Activated CD4-positive, CD25-positive, alpha-beta regulatory T cell treated with anti-CD3 and anti-CD28 coated beads, Interleukin-2, amount 50 U/mL, for 72 hours (primary cell): ENCODE measurements around the gene DHX8.

Source experiments
- DNase-seq: peaks from one replicate; pipeline ENCODE4 v3.0.0; 2021

Gene DHX8

DNA sequence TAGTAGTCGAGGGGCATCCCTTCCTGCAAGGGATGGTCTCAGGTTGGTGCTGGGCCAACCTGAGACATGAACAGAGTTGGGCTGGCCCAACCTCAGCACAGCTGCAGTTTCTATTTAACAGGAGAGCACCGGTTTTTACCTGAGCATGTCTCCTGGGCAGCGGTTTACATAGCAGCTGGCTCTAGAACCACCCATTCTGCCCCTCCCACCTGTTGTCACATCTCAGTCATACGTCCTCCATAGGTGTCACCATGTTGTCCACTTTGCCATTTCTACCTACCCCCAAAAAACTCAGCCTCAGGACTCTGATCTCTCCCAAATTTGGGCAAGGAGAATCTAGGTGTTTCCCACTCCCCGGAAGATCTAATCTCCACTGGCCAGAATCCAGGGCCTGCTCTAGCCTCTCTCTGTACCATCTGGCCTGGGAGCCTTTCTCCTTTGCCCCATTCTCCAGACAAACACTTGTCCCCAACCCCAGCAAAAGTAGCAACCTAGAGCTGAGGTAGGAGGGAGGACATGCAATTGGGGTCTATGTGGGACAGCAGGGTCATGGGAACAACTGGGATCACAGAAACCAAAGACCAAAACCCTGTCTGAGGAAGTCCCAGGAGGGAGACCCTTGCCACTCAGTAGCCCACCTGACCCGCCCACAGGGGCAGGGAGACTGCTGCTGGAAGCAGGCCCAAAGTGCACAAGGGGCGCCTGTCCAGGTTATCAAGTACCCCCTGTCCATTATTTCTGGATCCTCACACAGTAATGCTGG lies 43.3 kb downstream of the DHX8 start:
- DNase-seq: no peak

DNA sequence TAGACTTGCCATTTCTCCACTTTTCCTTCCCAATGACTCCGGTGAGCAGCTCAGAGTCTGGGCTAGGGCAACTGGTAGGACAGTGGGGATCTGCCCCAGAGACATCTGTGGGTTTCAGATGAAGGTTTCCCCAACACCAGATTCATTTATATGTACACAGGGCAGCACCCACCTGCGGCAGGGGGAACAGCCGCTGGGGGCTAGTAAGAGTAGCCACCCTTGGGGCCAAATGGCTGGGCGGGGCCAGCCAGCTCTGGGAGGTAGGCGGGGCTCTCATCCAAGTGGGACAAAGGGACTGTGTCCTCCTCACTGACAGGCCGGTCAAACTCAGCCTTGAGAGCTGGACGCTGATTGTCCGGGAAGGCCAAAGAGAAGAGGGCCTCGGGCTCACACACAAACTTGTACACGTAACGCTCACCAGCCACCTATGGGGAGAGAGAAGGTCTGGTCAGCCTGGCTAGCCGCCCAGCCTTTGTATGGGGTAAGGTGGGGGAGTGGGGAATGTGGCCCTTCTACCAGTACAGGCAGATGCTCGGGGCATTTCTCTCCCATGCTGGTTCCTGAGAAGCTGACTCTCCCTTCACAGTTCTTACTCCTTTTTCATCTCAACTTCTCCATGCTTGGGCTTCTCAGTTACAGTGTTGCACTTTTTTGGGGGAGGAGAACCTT lies 44.7 kb downstream of the DHX8 start:
- no peak for DNase-seq

DNA sequence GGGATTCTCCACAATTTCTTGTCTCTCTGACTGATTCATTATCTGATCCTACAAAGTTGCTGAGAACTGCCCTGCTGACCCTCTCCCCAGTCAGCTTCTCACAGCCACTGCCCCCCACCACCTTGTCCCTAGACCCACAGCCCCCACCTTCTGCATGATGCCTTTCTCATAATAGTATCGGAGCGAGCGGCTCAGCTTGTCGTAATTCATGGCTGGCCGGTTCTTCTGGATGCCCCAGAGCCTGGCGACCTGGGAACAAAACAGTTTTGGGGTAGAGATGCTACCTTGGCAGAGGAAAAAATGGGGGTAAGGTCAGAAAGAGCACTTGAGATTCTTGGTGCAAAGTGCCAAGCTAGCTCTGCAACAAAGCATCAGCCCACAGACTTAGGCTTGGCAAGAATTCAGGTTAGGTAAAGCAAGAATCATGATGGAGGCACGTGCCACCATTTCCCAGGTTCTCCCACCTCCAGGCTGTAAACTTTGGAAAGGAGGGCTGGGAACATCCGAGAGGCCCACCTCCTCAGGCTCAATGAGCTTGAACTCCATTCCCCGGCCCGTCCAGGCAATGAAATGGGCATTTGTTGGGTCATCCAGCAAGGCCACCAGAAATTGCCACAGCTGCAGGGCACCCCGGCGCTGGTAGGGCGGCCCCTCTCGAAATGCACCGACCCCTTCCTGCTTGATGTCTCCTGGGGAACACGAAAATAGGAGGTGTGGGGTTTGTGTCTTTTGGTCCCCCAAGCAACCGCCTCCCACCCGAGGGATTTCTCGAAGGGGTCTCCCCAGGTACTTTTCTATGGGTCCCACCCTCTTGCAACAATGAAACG lies 45.4 kb downstream of the DHX8 start:
- DNase-seq: no peak

GRCh38 chr17:43529947-43530287 lies 46.1 kb downstream of the DHX8 start:
- DNase-seq: no peak

- DNase-seq: no peak
Measured at GRCh38 chr17:43530288-43531081, 46.7 kb downstream of the DHX8 start.

DNA sequence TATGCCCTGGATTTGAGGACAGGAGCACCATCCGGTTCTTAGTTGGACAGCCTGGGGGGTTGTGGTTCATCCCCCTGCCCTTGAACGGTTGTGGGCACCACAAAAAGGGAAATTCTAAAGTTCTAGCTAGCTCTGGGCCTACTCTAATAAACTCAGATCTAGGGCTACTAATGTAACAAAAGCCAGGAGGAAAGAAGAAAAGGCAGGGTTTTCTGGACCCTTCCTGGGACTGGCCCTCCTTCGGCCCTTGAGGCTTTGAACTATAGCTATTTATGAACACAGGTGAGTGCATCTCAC lies 47.3 kb downstream of the DHX8 start:
- DNase-seq: no peak

GRCh38 chr17:43531955-43532354 lies 48.2 kb downstream of the DHX8 start:
- DNase-seq: no peak

DNA sequence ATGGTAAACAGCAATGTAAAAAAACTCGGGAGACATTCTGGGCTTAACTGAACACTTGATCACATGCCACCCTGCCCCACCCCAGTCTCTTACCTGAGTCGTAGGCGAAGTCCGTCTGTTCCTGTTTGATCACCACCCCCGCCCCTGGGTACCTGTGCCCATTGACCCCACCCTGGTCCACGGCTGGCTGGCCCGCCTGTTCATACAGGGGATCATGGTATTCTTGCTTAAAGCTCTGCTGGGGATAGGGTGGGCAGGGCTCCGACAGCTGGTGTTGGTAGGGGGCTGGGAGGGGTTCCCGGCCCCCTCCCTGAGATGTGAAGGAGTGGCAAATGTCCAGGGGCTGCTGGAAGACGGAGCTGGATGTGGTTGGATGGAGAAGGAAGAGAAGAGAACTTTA lies 48.8 kb downstream of the DHX8 start:
- no peak for DNase-seq

GRCh38 chr17:43533699-43534098 lies 49.9 kb downstream of the DHX8 start:
- DNase-seq: no peak

GRCh38 chr17:43534909-43535308 lies 51.1 kb downstream of the DHX8 start:
- DNase-seq: no peak

DNA sequence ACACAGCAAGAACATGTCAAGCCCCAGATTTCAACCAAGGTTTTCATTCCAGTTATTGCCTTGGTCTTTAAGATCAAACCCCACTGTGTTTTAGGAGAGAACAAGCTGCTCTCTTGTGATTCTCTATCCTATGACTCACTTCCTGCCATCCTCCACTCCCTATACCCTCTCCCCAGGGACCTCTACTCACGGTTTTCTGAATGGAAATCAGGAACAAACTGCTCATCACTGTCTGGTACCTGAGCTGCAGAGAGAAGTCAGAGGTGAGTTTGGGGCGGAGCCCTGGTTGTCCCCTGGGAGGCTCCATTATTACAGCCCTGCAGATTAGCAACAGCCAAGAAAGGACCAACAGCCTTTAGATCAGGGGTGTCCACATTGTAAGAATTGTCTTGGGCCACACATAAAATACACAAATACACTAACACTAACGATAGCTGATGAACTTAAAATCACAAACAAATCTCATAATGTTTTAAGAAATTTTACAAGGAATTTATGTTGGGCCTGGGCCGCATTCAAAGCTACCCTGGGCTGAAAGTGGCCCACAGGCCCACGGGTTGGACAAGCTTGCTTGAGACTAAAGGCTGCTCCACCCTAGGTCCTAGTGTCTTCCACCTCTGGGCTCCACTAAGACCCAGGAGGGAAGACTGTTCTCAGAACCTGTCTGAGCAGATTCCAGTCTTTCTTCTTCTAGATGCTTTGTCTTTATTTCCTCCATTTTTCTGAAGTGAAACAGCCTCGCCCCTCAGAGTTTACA lies 52.6 kb downstream of the DHX8 start:
- DNase-seq: no peak

DNA sequence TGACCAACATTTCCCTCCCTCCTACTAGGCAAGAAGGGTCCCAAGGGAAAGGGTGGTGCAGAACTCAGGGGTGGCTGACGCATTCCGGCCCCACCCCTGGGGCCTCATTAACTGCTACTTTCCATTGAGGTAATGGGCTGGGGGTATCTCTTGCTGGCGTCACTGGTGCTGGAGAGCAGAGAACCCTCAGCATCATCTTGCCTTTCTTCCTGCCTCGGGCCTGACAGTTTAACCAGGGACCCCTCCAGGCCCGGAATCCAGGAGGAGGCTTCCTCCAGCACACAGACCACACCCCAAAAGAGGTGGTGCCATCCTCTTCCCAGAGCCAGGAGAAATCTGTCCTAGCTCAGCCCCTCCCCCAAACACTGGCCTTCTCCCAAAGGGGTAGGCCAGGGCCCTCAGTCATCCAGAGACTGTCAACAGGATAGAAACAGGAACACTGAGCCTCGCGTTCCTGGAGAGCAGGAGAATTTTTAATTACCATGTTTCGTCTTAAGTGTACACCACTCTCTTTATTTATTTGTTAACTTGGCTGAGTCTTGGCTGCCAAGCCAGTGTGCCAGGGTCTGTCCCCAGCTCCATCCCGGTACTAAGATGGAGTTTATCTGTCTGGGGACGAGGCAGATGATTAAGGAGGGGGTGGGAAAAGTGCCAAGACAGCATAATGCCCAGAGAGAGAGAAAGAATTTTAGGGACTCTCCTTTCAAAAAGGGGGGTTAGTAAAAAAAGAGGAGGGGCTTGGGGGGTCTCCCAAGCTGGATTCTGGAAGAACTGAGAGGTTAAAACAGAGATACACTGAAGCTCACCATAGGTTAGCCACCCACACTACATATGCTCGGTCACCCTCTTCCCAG lies 57.3 kb downstream of the DHX8 start:
- DNase-seq: no peak

- DNase-seq: no peak
Measured at GRCh38 chr17:43542859-43543258, 59.1 kb downstream of the DHX8 start.

GRCh38 chr17:43543300-43543699 lies 59.5 kb downstream of the DHX8 start:
- no peak for DNase-seq

GRCh38 chr17:43543771-43544575 lies 60.2 kb downstream of the DHX8 start:
- no peak for DNase-seq

DNA sequence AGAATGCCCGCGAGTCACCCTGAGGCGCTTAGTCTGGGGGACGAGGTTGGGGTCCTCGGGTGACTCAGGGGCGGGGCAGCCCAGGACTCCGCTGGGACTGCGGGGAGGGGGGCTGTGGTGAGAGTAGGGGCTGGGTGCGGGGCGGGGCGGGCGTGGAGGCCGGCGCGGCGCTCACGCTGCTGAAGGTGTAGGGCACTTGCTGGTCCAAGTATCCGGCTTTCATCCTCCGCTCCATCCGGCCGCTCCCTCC lies 61.5 kb downstream of the DHX8 start:
- DNase-seq: peak; percentile 33

DNA sequence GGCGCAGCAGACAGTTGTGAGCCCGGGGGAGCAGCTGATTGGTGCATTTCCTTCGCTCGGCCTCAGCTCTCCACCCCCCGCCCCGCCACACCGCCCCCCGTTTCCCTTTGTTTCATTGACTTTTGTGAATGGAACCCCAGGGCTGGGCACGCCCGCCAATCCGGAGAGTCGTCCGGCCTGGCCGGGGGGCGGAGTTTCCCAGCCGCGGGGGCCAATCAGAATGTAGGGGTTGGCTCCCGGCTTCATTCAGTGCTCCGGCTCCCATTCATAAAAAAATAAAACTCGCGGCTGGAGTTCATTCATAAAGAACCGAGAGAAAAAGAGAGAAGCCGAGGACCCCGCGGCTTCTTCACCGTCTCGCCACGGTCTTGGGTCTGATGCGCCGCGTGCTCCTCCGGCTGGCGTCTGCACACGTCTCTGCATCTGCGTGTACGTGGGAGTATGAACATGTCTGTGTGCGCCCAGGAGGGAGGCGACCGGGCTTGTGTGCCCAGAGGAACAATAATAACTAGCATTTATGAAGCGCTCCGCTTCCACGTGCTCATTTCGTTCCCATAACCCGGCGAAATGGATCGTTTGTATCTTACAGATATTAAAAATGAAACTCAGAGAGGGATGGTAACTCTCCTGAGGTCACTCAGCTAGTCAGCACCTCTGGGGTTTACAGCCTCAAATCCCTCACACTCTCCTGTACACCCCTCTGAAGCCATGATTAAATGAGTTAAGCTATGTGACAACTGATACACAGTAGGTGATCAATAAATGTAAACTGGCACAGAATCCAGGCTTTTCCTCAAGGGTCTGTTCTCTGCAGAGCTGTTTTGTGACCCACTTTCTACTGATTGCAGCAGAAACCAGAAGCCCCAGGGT lies 62.8 kb downstream of the DHX8 start, which contains the start of gene ETV4:
TSS of gene ETV4 (minus strand) at position 22 of the 870 bp plus-strand sequence. CDS start 723 bp downstream, outside the sequence.
- peak; percentile 83 for DNase-seq

GRCh38 chr17:43547189-43547550 lies 63.4 kb downstream of the DHX8 start:
- no peak for DNase-seq

- no peak for DNase-seq
Measured at GRCh38 chr17:43547659-43548256, 64.0 kb downstream of the DHX8 start.
